Transverse colon (tissue), 4 donors: ENCODE results near the gene PLVAP. TPM values are rescaled to one million over a fixed set of nuclear protein-coding genes. Genes with fewer than 3 reads are reported as not detected.

ENCODE experiments used
- DNase-seq: peaks from one replicate; pipeline ENCODE4 v3.0.0-alpha.2; 2019
- H3K27ac ChIP-seq, 4 donors: fragments of 200-600 bp; sonication (generic); 2 replicates each; pipeline ENCODE4 v1.5.1; 2016 to 2018; ENCODE audit warnings: inconsistent platforms in 4 of 4
- H3K27me3 ChIP-seq: fragments of 200-600 bp; sonication (generic); 2 replicates; pipeline ENCODE4 v1.5.1; 2017; ENCODE audit warnings: inconsistent platforms
- H3K36me3 ChIP-seq, 4 donors: fragments of 200-600 bp; sonication (generic); 2 replicates each; pipeline ENCODE4 v1.5.1; 2017 to 2019; ENCODE audit warnings: inconsistent platforms in 4 of 4
- H3K4me1 ChIP-seq, 4 donors: fragments of 200-600 bp; sonication (generic); 2 replicates each; pipeline ENCODE4 v1.5.1; 2017 to 2020; ENCODE audit warnings: inconsistent platforms in 4 of 4
- H3K4me3 ChIP-seq, 4 donors: fragments of 200-600 bp; sonication (generic); 1 replicate in 1 of 4; 2 replicates in 3 of 4; pipeline versions ENCODE4 v1.5.1 to v1.6.1; 2017 to 2019; ENCODE audit warnings: inconsistent platforms in 4 of 4
- H3K9me3 ChIP-seq, 2 donors: fragments of 200-600 bp; sonication (generic); 2 replicates each; pipeline ENCODE4 v1.5.1; 2017 to 2019; ENCODE audit warnings: inconsistent platforms in 2 of 2
- CTCF ChIP-seq, 5 experiments: fragments of 200-600 bp in 3 of 5; fragments of 450-650 bp in 2 of 5; sonication (generic) in 3 of 5; IDR thresholded peaks; 1 replicate in 2 of 5; 2 replicates in 3 of 5; pipeline ENCODE4 v1.5.1; 2016 to 2017; ENCODE audit warnings: antibody characterized with exemption in 5 of 5, inconsistent platforms in 3 of 5, mild to moderate bottlenecking in 2 of 5, moderate library complexity in 1 of 5
- EP300 ChIP-seq: sonication (generic); formaldehyde crosslinking; IDR thresholded peaks from one replicate; pipeline ENCODE4 v1.6.1; 2017; ENCODE audit warnings: antibody characterized with exemption, low read depth
- POLR2A ChIP-seq: fragments of 450-650 bp; IDR thresholded peaks from one replicate; pipeline ENCODE4 v1.6.1; 2016; ENCODE audit warnings: antibody characterized with exemption, mild to moderate bottlenecking, moderate library complexity
- POLR2AphosphoS5 ChIP-seq, 3 donors: sonication (generic); formaldehyde crosslinking; IDR thresholded peaks; one replicate each; pipeline ENCODE4 v1.6.1; 2016; ENCODE audit warnings: antibody characterized with exemption in 3 of 3
- WGBS, 2 donors: methylation state at CpG; one replicate each; pipeline ENCODE4 v1.1.5; 2018; ENCODE audit warnings: low coverage in 1 of 2; 5-methylcytosine and 5-hydroxymethylcytosine counted together
- in situ Hi-C, 4 donors: fragments of 200-750 bp; cut with MboI; loops; one replicate each; pipeline versions ENCODE4 v1.15.0 to v1.15.1; 2017; ENCODE audit warnings: low sequenced_read_pairs in 3 of 4, low pct_ligation_motif_present in 1 of 4, low pct_unique_long_range_greater_than_20kb in 1 of 4
- intact Hi-C: fragments of 100-400 bp; cut with DNase I; formaldehyde crosslinking; loops from one replicate; pipeline ENCODE4 v1.15.1; 2023; ENCODE audit warnings: low total_unique reads
- total RNA-seq, 4 donors: library from RNA; depleted of rRNA; stranded (reverse); fragments of >200 nt; gene quantifications; one replicate each; pipeline ENCODE4 v1.1.0, GENCODE V29; 2016

Gene PLVAP
- total RNA-seq, 4 donors from 2014 or later = 3.0 to 37.0 (median 19.2) TPM

GRCh38 chr19:17415121-17415520 lies 38.0 kb upstream of the PLVAP start:
- no peak overlapping the region for H3K27ac ChIP-seq
- H3K4me3 ChIP-seq = no peak overlapping the region
- DNase-seq = no peak
- TF ChIP-seq POLR2A (no peak), POLR2AphosphoS5 (IDR thresholded peaks at IDR 0.05) (no peak), EP300 (no peak), CTCF (IDR thresholded peaks at IDR 0.05) (no peak)
- H3K27me3 ChIP-seq = no peaks in the 10 kb centered on the region
- no peaks in the 10 kb centered on the region for H3K36me3 ChIP-seq
- H3K9me3 ChIP-seq = no peaks in the 10 kb centered on the region
- in situ Hi-C loops = no loop called here
- 72 to 84% methylated on average over 6 of the region's 6 CpGs for WGBS, 2 donors
- intact Hi-C loops = no loop called here
- H3K4me1 ChIP-seq = peaks cover 0 to 23% (median 8%) of the 10 kb centered on the region in 4 donors

- intact Hi-C loops = no loop called here
- Histone ChIP-seq H3K9me3 (no peaks in the 10 kb centered on the region), H3K27me3 (no peaks in the 10 kb centered on the region), H3K36me3 (no peaks in the 10 kb centered on the region), H3K27ac (no peak overlapping the region), H3K4me1 (peaks cover 0 to 21% (median 6%) of the 10 kb centered on the region in 4 donors), H3K4me3 (no peak overlapping the region)
- no peak for DNase-seq
- in situ Hi-C loops = no loop called here
- 80 to 94% methylated on average over 1 to 8 of the region's 8 CpGs for WGBS, 2 donors
- no peak for TF ChIP-seq POLR2AphosphoS5 (IDR thresholded peaks at IDR 0.05)
- TF ChIP-seq EP300 = no peak
- no peak for TF ChIP-seq CTCF (IDR thresholded peaks at IDR 0.05)
- TF ChIP-seq POLR2A = no peak
Observed at GRCh38 chr19:17414097-17414496, 37.0 kb upstream of the PLVAP start.

- no peak for DNase-seq
- intact Hi-C loops = no loop called here
- H3K27ac ChIP-seq = peak overlapping the region in 2 of 4 donors; percentile 29 to 77
- H3K4me3 ChIP-seq = no peak overlapping the region
- H3K27me3 ChIP-seq = no peaks in the 10 kb centered on the region
- no peaks in the 10 kb centered on the region for H3K36me3 ChIP-seq
- no peak for TF ChIP-seq POLR2A
- no peak for TF ChIP-seq EP300
- TF ChIP-seq POLR2AphosphoS5 (IDR thresholded peaks at IDR 0.05) = no peak
- TF ChIP-seq CTCF (IDR thresholded peaks at IDR 0.05) = no peak
- H3K9me3 ChIP-seq = no peaks in the 10 kb centered on the region
- 60 to 87% methylated on average over 1 to 11 of the region's 11 CpGs for WGBS, 2 donors
- H3K4me1 ChIP-seq = peaks cover 0 to 27% (median 6%) of the 10 kb centered on the region in 4 donors
- in situ Hi-C loops = no loop called here
Observed at GRCh38 chr19:17411801-17412200, 34.7 kb upstream of the PLVAP start.

GRCh38 chr19:17409990-17410389 lies 32.8 kb upstream of the PLVAP start:
- Histone ChIP-seq H3K4me3 (no peak overlapping the region), H3K4me1 (peaks cover 0 to 38% (median 12%) of the 10 kb centered on the region in 4 donors), H3K27me3 (no peaks in the 10 kb centered on the region), H3K27ac (no peak overlapping the region), H3K36me3 (no peaks in the 10 kb centered on the region), H3K9me3 (no peaks in the 10 kb centered on the region)
- TF ChIP-seq CTCF (IDR thresholded peaks at IDR 0.05) = no peak
- no peak for TF ChIP-seq POLR2AphosphoS5 (IDR thresholded peaks at IDR 0.05)
- TF ChIP-seq EP300 = no peak
- TF ChIP-seq POLR2A = no peak
- intact Hi-C loops (no loop called here), in situ Hi-C loops (no loop called here)
- 90 to 92% methylated on average over 2 to 9 of the region's 9 CpGs for WGBS, 2 donors
- no peak for DNase-seq
